T-cell (primary cell): ENCODE data around the gene ANKK1. TPM values are rescaled to one million over a fixed set of nuclear protein-coding genes. Genes with fewer than 3 reads are reported as not detected.
A peak's percentile ranks its signal among the peaks of the same experiment; 100 is the strongest.

Experiments
- ATAC-seq, 4 experiments: fragments of 200-7000 bp in 3 of 4; fragments of 150-1000 bp in 1 of 4; cut with Tn5 transposase; replicated peaks in 1 of 4; 1 replicate in 3 of 4; 2 replicates in 1 of 4; pipeline ENCODE4 v1.10.0; 2021; ENCODE audit warnings: moderate library complexity in 3 of 4, mild to moderate bottlenecking in 2 of 4, moderate number of reproducible peaks in 1 of 4
- CTCF ChIA-PET, 2 donors: fragments of 300-600 bp; sonication (Branson Sonifier 250); formaldehyde crosslinking; loops; one replicate each; lab custom pipeline; 2022; ENCODE audit warnings: antibody characterized with exemption in 2 of 2; lab: Charles Lee
- POLR2A ChIA-PET, 2 donors: fragments of 300-600 bp; sonication (Branson Sonifier 250); formaldehyde crosslinking; loops; one replicate each; lab custom pipeline; 2022; ENCODE audit warnings: antibody characterized with exemption in 2 of 2; lab: Charles Lee
- DNase-seq, 35 experiments: peaks; one replicate each; pipeline versions ENCODE4 v3.0.0 to v3.0.0-alpha.2; 2013 to 2023
- H3K27ac ChIP-seq: one replicate; pipeline ENCODE4 v1.5.1; 2013; ENCODE audit warnings: low read length
- H3K27me3 ChIP-seq, 2 experiments: replicated peaks in 1 of 2; 1 replicate in 1 of 2; 2 replicates in 1 of 2; pipeline versions ENCODE4 v1.6.1 to v1.7.0; 2013; ENCODE audit warnings: low read length in 1 of 2, mixed read lengths in 1 of 2; ENCODE audit not compliant: control insufficient read depth in 2 of 2, insufficient read depth in 2 of 2; ENCODE audit errors: extremely low read depth in 1 of 2
- H3K36me3 ChIP-seq, 2 donors: 1 replicate in 1 of 2; 2 replicates in 1 of 2; pipeline versions ENCODE4 v1.6.1 to v1.7.0; 2013; ENCODE audit warnings: low read length in 1 of 2; ENCODE audit not compliant: control insufficient read depth in 2 of 2, insufficient read depth in 1 of 2; ENCODE audit errors: extremely low read depth in 1 of 2
- H3K4me1 ChIP-seq, 2 experiments: 1 replicate in 1 of 2; 2 replicates in 1 of 2; pipeline versions ENCODE4 v1.6.1 to v1.7.0; 2013; ENCODE audit warnings: low read length in 2 of 2, mixed read lengths in 1 of 2; ENCODE audit not compliant: insufficient read depth in 2 of 2, control insufficient read depth in 1 of 2; ENCODE audit errors: extremely low read depth in 1 of 2
- H3K4me3 ChIP-seq, 2 donors: 1 replicate in 1 of 2; 2 replicates in 1 of 2; pipeline versions ENCODE4 v1.5.1 to v1.7.0; 2013; ENCODE audit warnings: mild to moderate bottlenecking in 2 of 2, low read length in 1 of 2, moderate library complexity in 1 of 2; ENCODE audit not compliant: control insufficient read depth in 1 of 2; ENCODE audit errors: extremely low read depth in 1 of 2
- H3K9me3 ChIP-seq: 2 replicates; pipeline ENCODE4 v1.7.0; 2013
- H3K27ac Mint-ChIP-seq, 2 donors: one replicate each; pipeline ENCODE4 v1.8.0; 2020 to 2021; ENCODE audit warnings: mild to moderate bottlenecking in 2 of 2, mixed read lengths in 2 of 2
- H3K27me3 Mint-ChIP-seq, 2 donors: one replicate each; pipeline ENCODE4 v1.8.0; 2021 to 2022; ENCODE audit warnings: mixed read lengths in 2 of 2
- H3K36me3 Mint-ChIP-seq: one replicate; pipeline ENCODE4 v1.8.0; 2021; ENCODE audit warnings: mixed read lengths
- H3K4me1 Mint-ChIP-seq, 3 donors: one replicate each; pipeline ENCODE4 v1.8.0; 2020 to 2022; ENCODE audit warnings: mixed read lengths in 3 of 3, mild to moderate bottlenecking in 1 of 3
- H3K4me3 Mint-ChIP-seq, 3 donors: one replicate each; pipeline ENCODE4 v1.8.0; 2020 to 2022; ENCODE audit warnings: mild to moderate bottlenecking in 3 of 3, mixed read lengths in 3 of 3, moderate library complexity in 3 of 3
- H3K9me3 Mint-ChIP-seq, 3 donors: one replicate each; pipeline ENCODE4 v1.8.0; 2020 to 2022; ENCODE audit warnings: mixed read lengths in 3 of 3
- WGBS: methylation state at CpG from one replicate; pipeline ENCODE4 v1.1.5; 2013; ENCODE audit warnings: missing lambda C conversion rate; ENCODE audit not compliant: insufficient coverage; 5-methylcytosine and 5-hydroxymethylcytosine counted together
- total RNA-seq, 35 experiments: library from RNA in 6 of 35; stranded (reverse) in 6 of 35; fragments of 120-200 nt in 1 of 35; gene quantifications; one replicate each; pipeline versions ENCODE4 v1.2.1 to v1.2.4 and lab custom pipeline; 2013 to 2026

Gene ANKK1
- total RNA-seq, 5 donors from 2014 or later (not counting 1 experiment from before 2014, with no cell fraction given), result 1.2 to 4.6 (median 3.3) TPM

DNA sequence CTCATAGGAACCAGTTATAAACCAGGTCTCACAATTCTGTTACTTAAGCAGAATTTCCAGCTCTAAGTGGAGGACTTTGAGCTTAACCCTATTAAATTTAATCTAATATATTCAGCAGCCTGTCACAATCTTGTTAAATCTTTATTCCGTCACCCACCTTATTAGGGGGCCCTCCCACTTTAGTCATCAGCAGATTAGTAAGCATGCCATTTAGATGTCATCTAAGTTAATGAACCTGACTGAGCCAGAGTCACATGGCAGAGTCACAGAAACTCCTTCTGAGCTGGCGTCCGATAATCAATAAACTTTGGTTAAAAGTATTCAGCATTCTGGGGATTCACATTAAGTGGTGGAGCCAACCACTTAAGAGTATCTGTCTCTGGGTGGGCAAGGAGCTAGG lies 38.1 kb upstream of the ANKK1 start:
- H3K27me3 ChIP-seq, result no peaks in the 10 kb centered on the region
- no peak overlapping the region for H3K4me3 ChIP-seq
- H3K4me3 Mint-ChIP-seq, result no peak overlapping the region
- H3K9me3 Mint-ChIP-seq, result peaks cover 0 to 12% (median 4%) of the 10 kb centered on the region in 3 donors
- no peaks in the 10 kb centered on the region for H3K4me1 ChIP-seq
- CTCF ChIA-PET, result no interaction called here
- H3K9me3 ChIP-seq, result no peaks in the 10 kb centered on the region
- DNase-seq (no peak), ATAC-seq (no peak)
- peaks cover 78% of the 10 kb centered on the region for H3K36me3 Mint-ChIP-seq
- no peaks in the 10 kb centered on the region for H3K27me3 Mint-ChIP-seq
- H3K4me1 Mint-ChIP-seq, result peaks cover 0 to 10% (median 4%) of the 10 kb centered on the region in 3 donors
- no peak overlapping the region for H3K27ac ChIP-seq
- 100% methylated on average over 2 of the region's 3 CpGs for WGBS
- H3K27ac Mint-ChIP-seq, result no peak overlapping the region
- H3K36me3 ChIP-seq, result peaks cover 0 to 46% of the 10 kb centered on the region in 2 donors
- POLR2A ChIA-PET, result no interaction called here

DNA sequence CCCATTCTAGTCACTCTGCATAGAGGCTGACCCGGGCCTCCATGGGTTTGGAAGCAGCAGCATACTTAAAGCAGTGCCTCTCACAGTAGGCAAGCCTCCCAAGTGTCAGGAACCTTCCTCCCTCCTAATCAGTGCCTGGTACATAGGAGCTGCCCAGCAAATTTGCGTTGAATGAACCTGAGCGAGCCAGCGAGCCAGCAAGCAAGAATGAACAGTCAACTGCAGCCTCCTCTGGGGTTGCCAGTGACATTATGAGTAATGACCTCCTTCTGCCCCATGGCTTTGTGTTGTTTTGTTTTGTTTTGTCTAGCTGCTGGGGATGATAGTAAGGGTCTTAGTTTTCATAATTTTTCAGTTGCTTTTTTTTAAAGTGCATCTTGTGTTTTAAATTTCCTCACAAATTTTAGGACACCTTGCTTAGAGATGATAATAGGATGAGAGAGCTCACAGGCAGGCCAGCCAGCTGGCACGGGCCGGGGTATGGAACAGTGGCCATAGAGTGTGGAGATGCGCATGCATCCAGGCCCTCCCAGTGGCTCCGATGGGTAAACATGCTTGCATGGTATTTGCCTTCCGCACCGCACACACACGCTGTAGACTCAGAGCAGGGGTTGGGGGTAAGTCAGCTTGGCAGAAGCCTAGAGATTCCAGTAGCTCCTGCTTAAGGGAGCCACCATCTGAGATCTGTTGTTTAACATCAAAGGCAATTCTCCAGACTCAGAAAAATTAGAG lies 37.1 kb upstream of the ANKK1 start:
- Mint-ChIP-seq H3K27me3 (no peaks in the 10 kb centered on the region), H3K36me3 (peaks cover 81% of the 10 kb centered on the region), H3K9me3 (peaks cover 4 to 21% (median 13%) of the 10 kb centered on the region in 3 donors), H3K4me3 (no peak overlapping the region), H3K4me1 (peaks cover 0 to 12% (median 7%) of the 10 kb centered on the region in 3 donors), H3K27ac (no peak overlapping the region)
- Histone ChIP-seq H3K9me3 (no peaks in the 10 kb centered on the region), H3K27me3 (no peaks in the 10 kb centered on the region), H3K36me3 (peaks cover 3 to 39% of the 10 kb centered on the region in 2 donors), H3K4me1 (no peaks in the 10 kb centered on the region), H3K27ac (no peak overlapping the region), H3K4me3 (no peak overlapping the region)
- DNase-seq, result no peak
- WGBS, result 95% methylated on average over 7 of the region's 11 CpGs
- ATAC-seq, result no peak
- POLR2A ChIA-PET, result no interaction called here
- CTCF ChIA-PET, result no interaction called here

DNA sequence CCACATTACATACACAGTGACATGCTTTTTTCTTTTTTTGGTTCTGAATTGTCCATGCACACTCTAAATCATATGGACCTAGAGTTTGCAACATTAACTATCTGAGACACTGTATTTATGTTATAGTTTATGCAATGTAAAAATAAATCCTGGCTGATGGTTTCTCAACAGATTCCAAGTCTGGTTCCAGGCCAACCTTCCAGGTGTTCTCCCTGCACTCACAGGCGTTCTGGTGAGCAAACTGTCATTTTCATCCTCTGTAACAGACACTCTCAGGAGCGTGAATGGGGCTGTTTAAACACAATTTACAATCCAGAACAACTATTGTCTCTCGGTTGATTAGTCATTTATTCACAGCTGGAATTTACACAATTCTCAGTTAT lies 36.5 kb upstream of the ANKK1 start:
- H3K36me3 Mint-ChIP-seq, result peaks cover 84% of the 10 kb centered on the region
- ChIA-PET CTCF (no interaction called here), POLR2A (no interaction called here)
- peaks cover 0 to 12% (median 7%) of the 10 kb centered on the region in 3 donors for H3K4me1 Mint-ChIP-seq
- no peak for ATAC-seq
- Histone ChIP-seq H3K36me3 (peaks cover 3 to 40% of the 10 kb centered on the region in 2 donors), H3K4me1 (no peaks in the 10 kb centered on the region), H3K27me3 (no peaks in the 10 kb centered on the region), H3K4me3 (no peak overlapping the region), H3K27ac (no peak overlapping the region), H3K9me3 (no peaks in the 10 kb centered on the region)
- H3K27ac Mint-ChIP-seq, result peak overlapping the region in 1 of 2 donors; percentile 17
- H3K9me3 Mint-ChIP-seq, result peaks cover 6 to 27% (median 18%) of the 10 kb centered on the region in 3 donors
- H3K27me3 Mint-ChIP-seq, result no peaks in the 10 kb centered on the region
- H3K4me3 Mint-ChIP-seq, result no peak overlapping the region
- no peak for DNase-seq
- 100% methylated on average over 1 of the region's 3 CpGs for WGBS

DNA sequence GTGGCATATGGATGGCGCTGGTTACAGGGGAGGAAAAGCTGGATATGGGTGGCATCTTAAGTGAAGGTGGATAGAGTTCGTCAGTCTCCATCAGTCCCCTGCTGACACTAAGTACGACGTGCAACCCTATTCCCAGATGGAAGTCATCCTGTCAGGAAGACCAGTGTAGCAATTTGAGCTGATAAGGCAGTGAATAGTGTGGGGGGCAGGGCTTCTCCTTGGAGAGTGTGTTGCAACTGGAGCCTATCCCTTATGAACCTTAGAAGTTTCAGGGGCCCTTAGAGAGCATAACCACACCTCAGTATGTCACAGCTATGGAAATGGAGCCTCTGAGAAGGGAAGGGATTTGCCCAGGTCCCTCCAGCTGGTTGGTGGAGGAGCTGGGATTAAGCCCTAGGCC lies 36.1 kb upstream of the ANKK1 start:
- H3K4me3 ChIP-seq, result no peak overlapping the region
- peaks cover 85% of the 10 kb centered on the region for H3K36me3 Mint-ChIP-seq
- no peaks in the 10 kb centered on the region for H3K9me3 ChIP-seq
- WGBS, result 91% methylated on average over 4 of the region's 4 CpGs
- no peaks in the 10 kb centered on the region for H3K4me1 ChIP-seq
- ChIA-PET POLR2A (no interaction called here), CTCF (no interaction called here)
- peaks cover 3 to 43% of the 10 kb centered on the region in 2 donors for H3K36me3 ChIP-seq
- no peaks in the 10 kb centered on the region for H3K27me3 ChIP-seq
- DNase-seq, result no peak
- no peak overlapping the region for H3K4me3 Mint-ChIP-seq
- peaks cover 8 to 31% (median 20%) of the 10 kb centered on the region in 3 donors for H3K9me3 Mint-ChIP-seq
- H3K4me1 Mint-ChIP-seq, result peaks cover 0 to 12% (median 7%) of the 10 kb centered on the region in 3 donors
- H3K27ac Mint-ChIP-seq, result peak overlapping the region in 1 of 2 donors; percentile 17
- H3K27ac ChIP-seq, result no peak overlapping the region
- no peaks in the 10 kb centered on the region for H3K27me3 Mint-ChIP-seq
- no peak for ATAC-seq

DNA sequence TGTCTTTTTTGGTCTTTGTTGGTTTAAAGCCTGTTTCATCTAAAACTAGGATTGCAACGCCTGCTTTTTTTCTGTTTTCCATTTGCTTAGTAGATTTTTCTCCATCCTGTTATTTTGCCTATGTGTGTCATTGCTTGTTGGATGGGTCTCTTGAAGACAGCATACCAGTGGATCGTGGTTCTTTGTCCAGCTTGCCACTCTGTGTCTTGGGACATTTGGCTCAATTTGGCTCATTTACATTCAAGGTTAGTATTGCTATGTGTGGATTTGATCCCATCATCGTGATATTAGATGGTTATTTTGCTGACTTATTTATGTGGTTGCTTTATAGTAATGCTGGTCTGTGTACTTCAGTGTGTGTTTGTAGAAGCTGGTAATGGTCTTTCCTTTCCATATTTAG lies 31.4 kb upstream of the ANKK1 start:
- Mint-ChIP-seq H3K9me3 (peaks cover 8 to 39% (median 20%) of the 10 kb centered on the region in 3 donors), H3K27ac (no peak overlapping the region), H3K36me3 (peaks cover 93% of the 10 kb centered on the region), H3K4me1 (peaks cover 0 to 15% (median 7%) of the 10 kb centered on the region in 3 donors), H3K4me3 (no peak overlapping the region), H3K27me3 (no peaks in the 10 kb centered on the region)
- H3K36me3 ChIP-seq, result peaks cover 3 to 67% of the 10 kb centered on the region in 2 donors
- WGBS, result 100% methylated on average over 2 of the region's 3 CpGs
- no peak overlapping the region for H3K4me3 ChIP-seq
- no peaks in the 10 kb centered on the region for H3K9me3 ChIP-seq
- DNase-seq (no peak), ATAC-seq (no peak)
- no peak overlapping the region for H3K27ac ChIP-seq
- no peaks in the 10 kb centered on the region for H3K4me1 ChIP-seq
- ChIA-PET CTCF (no interaction called here), POLR2A (no interaction called here)
- no peaks in the 10 kb centered on the region for H3K27me3 ChIP-seq

DNA sequence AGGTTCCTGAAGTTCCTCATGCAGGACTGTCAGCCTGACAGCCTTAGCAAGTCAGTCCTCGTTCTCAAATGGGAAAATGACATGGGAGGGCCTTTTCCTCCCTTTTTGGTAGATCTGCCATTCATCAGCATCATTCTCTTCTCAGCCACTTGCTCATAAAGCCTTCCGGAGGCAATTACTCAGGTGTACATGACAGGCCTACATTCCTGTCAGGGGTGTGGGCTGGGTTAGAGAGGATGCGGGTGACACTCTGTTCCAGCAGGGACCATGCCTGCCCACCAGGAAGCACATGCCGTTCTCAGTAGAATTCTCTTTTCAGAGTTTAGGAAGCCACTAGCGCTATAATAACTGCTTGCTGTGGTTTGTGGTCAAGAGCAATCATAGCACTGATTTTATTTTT lies 24.2 kb upstream of the ANKK1 start:
- ATAC-seq (no peak), DNase-seq (no peak)
- peaks cover 65% of the 10 kb centered on the region for H3K36me3 Mint-ChIP-seq
- peaks cover 3 to 12% of the 10 kb centered on the region in 2 experiments for H3K4me1 ChIP-seq
- no peaks in the 10 kb centered on the region for H3K9me3 Mint-ChIP-seq
- ChIA-PET POLR2A (no interaction called here), CTCF (no interaction called here)
- no peak overlapping the region for H3K27ac ChIP-seq
- no peak overlapping the region for H3K4me3 Mint-ChIP-seq
- H3K4me1 Mint-ChIP-seq, result peaks cover 20 to 29% (median 27%) of the 10 kb centered on the region in 3 donors
- H3K27me3 ChIP-seq, result no peaks in the 10 kb centered on the region
- WGBS, result 40% methylated on average over 1 of the region's 5 CpGs
- H3K27ac Mint-ChIP-seq, result peak overlapping the region; percentile 10 to 56
- H3K4me3 ChIP-seq, result no peak overlapping the region
- peaks cover 0 to 75% of the 10 kb centered on the region in 2 donors for H3K36me3 ChIP-seq
- H3K9me3 ChIP-seq, result no peaks in the 10 kb centered on the region
- H3K27me3 Mint-ChIP-seq, result no peaks in the 10 kb centered on the region
